H9 (cell line): Measurements from ENCODE around the gene CHTF8. TPM values are rescaled to one million over a fixed set of nuclear protein-coding genes. Genes with fewer than 3 reads are reported as not detected.

Source experiments
- DNase-seq: peaks from one replicate; pipeline ENCODE4 v3.0.0-alpha.2; 2017
- H2AFZ ChIP-seq: one replicate; pipeline ENCODE4 v1.6.1; 2013; ENCODE audit warnings: mild to moderate bottlenecking, low read length, control low read depth, moderate library complexity
- H2AK5ac ChIP-seq: 2 replicates; pipeline ENCODE4 v1.6.1; 2013; ENCODE audit warnings: low read length, control low read depth, mixed read lengths; ENCODE audit not compliant: insufficient read length
- H2BK120ac ChIP-seq: one replicate; pipeline ENCODE4 v1.6.1; 2013; ENCODE audit warnings: low read depth, mild to moderate bottlenecking, low read length, control low read depth, inconsistent platforms; ENCODE audit not compliant: poor library complexity, severe bottlenecking
- H2BK12ac ChIP-seq: 2 replicates; pipeline ENCODE4 v1.6.1; 2013; ENCODE audit warnings: low read length, control low read depth, mixed read lengths, low read depth; ENCODE audit not compliant: insufficient read length
- H2BK15ac ChIP-seq: 2 replicates; pipeline ENCODE4 v1.6.1; 2013; ENCODE audit warnings: low read depth, low read length, control low read depth
- H2BK20ac ChIP-seq: one replicate; pipeline ENCODE4 v1.6.1; 2013; ENCODE audit warnings: low read depth, mild to moderate bottlenecking, low read length, control low read depth, inconsistent platforms; ENCODE audit not compliant: poor library complexity, severe bottlenecking
- H2BK5ac ChIP-seq: 2 replicates; pipeline ENCODE4 v1.6.1; 2013; ENCODE audit warnings: low read length, control low read depth, mixed read lengths; ENCODE audit not compliant: insufficient read length
- H3K14ac ChIP-seq: 2 replicates; pipeline ENCODE4 v1.6.1; 2013; ENCODE audit warnings: low read length, control low read depth; ENCODE audit not compliant: insufficient read depth
- H3K18ac ChIP-seq: 2 replicates; pipeline ENCODE4 v1.6.1; 2013; ENCODE audit warnings: low read depth, mild to moderate bottlenecking, mixed read lengths, low read length, control low read depth; ENCODE audit not compliant: insufficient read length
- H3K23ac ChIP-seq: 2 replicates; pipeline ENCODE4 v1.6.1; 2013; ENCODE audit warnings: low read length, control low read depth, mixed read lengths, low read depth; ENCODE audit not compliant: insufficient read length
- H3K23me2 ChIP-seq: 2 replicates; pipeline ENCODE4 v1.6.1; 2013; ENCODE audit warnings: low read depth, mild to moderate bottlenecking, mixed read lengths, low read length, control low read depth; ENCODE audit not compliant: insufficient read length, poor library complexity, severe bottlenecking
- H3K27ac ChIP-seq: 2 replicates; pipeline ENCODE4 v1.5.1; 2013; ENCODE audit warnings: low read length, control low read depth, mixed read lengths, low read depth; ENCODE audit not compliant: insufficient read length
- H3K27me3 ChIP-seq: 2 replicates; pipeline ENCODE4 v1.6.1; 2013; ENCODE audit warnings: low read length, control low read depth, inconsistent platforms; ENCODE audit not compliant: insufficient read depth
- H3K4ac ChIP-seq: 2 replicates; pipeline ENCODE4 v1.6.1; 2013; ENCODE audit warnings: low read depth, mild to moderate bottlenecking, control low read depth, inconsistent platforms, low read length, moderate library complexity
- H3K4me1 ChIP-seq: 2 replicates; pipeline ENCODE4 v1.6.1; 2013; ENCODE audit warnings: low read length, control low read depth, inconsistent platforms; ENCODE audit not compliant: insufficient read depth
- H3K4me2 ChIP-seq: 2 replicates; pipeline ENCODE4 v1.6.1; 2013; ENCODE audit warnings: low read length, control low read depth, mixed read lengths; ENCODE audit not compliant: insufficient read length, insufficient read depth
- H3K56ac ChIP-seq: 2 replicates; pipeline ENCODE4 v1.6.1; 2013; ENCODE audit warnings: low read depth, mild to moderate bottlenecking, mixed read lengths, low read length, control low read depth; ENCODE audit not compliant: insufficient read length
- H3K79me1 ChIP-seq: 2 replicates; pipeline ENCODE4 v1.6.1; 2013; ENCODE audit warnings: low read depth, mild to moderate bottlenecking, moderate library complexity, low read length, control low read depth, inconsistent platforms; ENCODE audit not compliant: insufficient read depth, poor library complexity, severe bottlenecking
- H3K79me2 ChIP-seq: 2 replicates; pipeline ENCODE4 v1.6.1; 2013; ENCODE audit warnings: low read length, control low read depth, inconsistent platforms; ENCODE audit not compliant: insufficient read depth
- H3K9ac ChIP-seq: 2 replicates; pipeline ENCODE4 v1.6.1; 2013; ENCODE audit warnings: low read length, control low read depth, mixed read lengths; ENCODE audit not compliant: insufficient read length; ENCODE audit errors: extremely low read depth
- H3K9me3 ChIP-seq: one replicate; pipeline ENCODE4 v1.6.1; 2013; ENCODE audit warnings: low read depth, low read length, inconsistent platforms; ENCODE audit not compliant: control insufficient read depth
- H3T11ph ChIP-seq: one replicate; pipeline ENCODE4 v1.6.1; 2013; ENCODE audit warnings: mild to moderate bottlenecking, low read length, control low read depth, inconsistent platforms
- H4K20me1 ChIP-seq: one replicate; pipeline ENCODE4 v1.6.1; 2013; ENCODE audit not compliant: control insufficient read depth, insufficient read length, insufficient read depth
- H4K5ac ChIP-seq: 2 replicates; pipeline ENCODE4 v1.6.1; 2013; ENCODE audit warnings: low read depth, mild to moderate bottlenecking, mixed read lengths, low read length, control low read depth; ENCODE audit not compliant: insufficient read length
- H4K8ac ChIP-seq: replicated peaks from 2 replicates; pipeline ENCODE4 v1.6.1; 2013; ENCODE audit warnings: low read length, control low read depth, mixed read lengths, low read depth; ENCODE audit not compliant: insufficient read length
- H4K91ac ChIP-seq: 2 replicates; pipeline ENCODE4 v1.6.1; 2013; ENCODE audit warnings: low read depth, mild to moderate bottlenecking, moderate library complexity, mixed read lengths, low read length, control low read depth; ENCODE audit not compliant: insufficient read length
- H3K27ac Mint-ChIP-seq, 3 experiments: 2 replicates in 2 of 3; 3 replicates in 1 of 3; pipeline ENCODE4 v1.8.0; 2020 to 2021; ENCODE audit warnings: mixed read lengths in 3 of 3, mild to moderate bottlenecking in 1 of 3, moderate library complexity in 1 of 3
- H3K27me3 Mint-ChIP-seq: 2 replicates; pipeline ENCODE4 v1.8.0; 2021; ENCODE audit warnings: low read depth, mild to moderate bottlenecking, moderate library complexity, mixed read lengths
- H3K36me3 Mint-ChIP-seq, 3 experiments: 2 replicates in 2 of 3; 3 replicates in 1 of 3; pipeline ENCODE4 v1.8.0; 2020 to 2021; ENCODE audit warnings: low read depth in 3 of 3, mixed read lengths in 3 of 3; ENCODE audit not compliant: insufficient read depth in 1 of 3
- H3K4me1 Mint-ChIP-seq, 2 experiments: 2 replicates each; pipeline ENCODE4 v1.8.0; 2020; ENCODE audit warnings: mixed read lengths in 2 of 2
- H3K4me3 Mint-ChIP-seq, 2 experiments: 2 replicates in 1 of 2; 3 replicates in 1 of 2; pipeline ENCODE4 v1.8.0; 2020 to 2021; ENCODE audit warnings: mild to moderate bottlenecking in 2 of 2, mixed read lengths in 2 of 2, moderate library complexity in 1 of 2
- H3K9me3 Mint-ChIP-seq, 2 experiments: 2 replicates in 1 of 2; 3 replicates in 1 of 2; pipeline ENCODE4 v1.8.0; 2020; ENCODE audit warnings: mild to moderate bottlenecking in 2 of 2, mixed read lengths in 2 of 2, moderate library complexity in 1 of 2
- WGBS: extraction: QIAGEN DNeasy Blood & Tissue Kit; methylation state at CpG from one replicate; pipeline ENCODE4 v1.1.7; 2013; ENCODE audit warnings: missing lambda C conversion rate, low lambda C conversion rate, mixed read lengths; ENCODE audit not compliant: insufficient read length; ENCODE audit errors: extremely low coverage; 5-methylcytosine and 5-hydroxymethylcytosine counted together
- total RNA-seq: library from RNA; stranded (reverse); gene quantifications from 2 replicates; pipeline ENCODE4 v1.2.1, GENCODE V29; 2021
- TF ChIP-seq, protein P1 (sequence below): fragments of 200-600 bp; sonication (generic); conservative IDR thresholded peaks from 3 replicates; pipeline ENCODE4 v1.8.0; 2021; ENCODE audit warnings: antibody characterized with exemption, mild to moderate bottlenecking

The CHTF8 gene
- total RNA-seq, 1 experiment from 2014 or later: 168 TPM

DNA sequence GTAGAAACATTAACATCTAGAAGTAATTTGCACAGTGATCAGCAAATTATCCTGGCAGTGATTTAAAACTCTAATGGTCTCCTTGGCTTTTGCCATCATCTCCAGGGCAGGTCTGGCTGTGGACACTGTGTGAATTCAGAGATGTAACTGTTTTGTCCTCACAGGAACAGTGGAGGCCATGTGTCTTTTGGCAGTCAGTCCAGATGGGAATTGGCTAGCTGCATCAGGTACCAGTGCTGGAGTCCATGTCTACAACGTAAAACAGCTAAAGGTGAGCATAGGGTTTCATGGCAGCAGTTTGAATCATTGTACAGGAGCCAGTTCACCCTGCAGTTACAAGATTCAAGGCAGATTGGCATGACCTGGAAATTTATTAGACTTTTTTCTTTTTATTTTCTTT lies 27.8 kb upstream of the CHTF8 start:
- Mint-ChIP-seq H3K36me3 (peaks cover 48 to 83% (median 76%) of the 10 kb centered on the region in 3 experiments), H3K4me1 (no peaks in the 10 kb centered on the region), H3K27me3 (no peaks in the 10 kb centered on the region), H3K9me3 (no peaks in the 10 kb centered on the region), H3K4me3 (no peak overlapping the region), H3K27ac (no peak overlapping the region)
- Histone ChIP-seq H2BK20ac (no peak overlapping the region), H2BK12ac (no peak overlapping the region), H3K56ac (no peak overlapping the region), H3K4me2 (no peak overlapping the region), H3K9ac (no peak overlapping the region), H3T11ph (no peak overlapping the region), H3K23me2 (no peaks in the 10 kb centered on the region), H4K5ac (no peak overlapping the region), H3K18ac (no peak overlapping the region), H2BK5ac (no peak overlapping the region), H3K4me1 (no peaks in the 10 kb centered on the region), H3K4ac (no peak overlapping the region), H3K79me2 (no peaks in the 10 kb centered on the region), H3K79me1 (no peaks in the 10 kb centered on the region), H3K14ac (no peak overlapping the region), H2AK5ac (no peak overlapping the region), H3K23ac (no peak overlapping the region), H2BK15ac (no peak overlapping the region), H2AFZ (no peak overlapping the region), H3K27me3 (no peaks in the 10 kb centered on the region), H3K27ac (no peak overlapping the region), H2BK120ac (no peak overlapping the region), H4K8ac (no peak overlapping the region), H3K9me3 (no peaks in the 10 kb centered on the region), H4K20me1 (no peaks in the 10 kb centered on the region), H4K91ac (no peak overlapping the region)
- no CpG with 5 or more reads among the region's 1 CpG for WGBS
- TF ChIP-seq, protein P1, sequence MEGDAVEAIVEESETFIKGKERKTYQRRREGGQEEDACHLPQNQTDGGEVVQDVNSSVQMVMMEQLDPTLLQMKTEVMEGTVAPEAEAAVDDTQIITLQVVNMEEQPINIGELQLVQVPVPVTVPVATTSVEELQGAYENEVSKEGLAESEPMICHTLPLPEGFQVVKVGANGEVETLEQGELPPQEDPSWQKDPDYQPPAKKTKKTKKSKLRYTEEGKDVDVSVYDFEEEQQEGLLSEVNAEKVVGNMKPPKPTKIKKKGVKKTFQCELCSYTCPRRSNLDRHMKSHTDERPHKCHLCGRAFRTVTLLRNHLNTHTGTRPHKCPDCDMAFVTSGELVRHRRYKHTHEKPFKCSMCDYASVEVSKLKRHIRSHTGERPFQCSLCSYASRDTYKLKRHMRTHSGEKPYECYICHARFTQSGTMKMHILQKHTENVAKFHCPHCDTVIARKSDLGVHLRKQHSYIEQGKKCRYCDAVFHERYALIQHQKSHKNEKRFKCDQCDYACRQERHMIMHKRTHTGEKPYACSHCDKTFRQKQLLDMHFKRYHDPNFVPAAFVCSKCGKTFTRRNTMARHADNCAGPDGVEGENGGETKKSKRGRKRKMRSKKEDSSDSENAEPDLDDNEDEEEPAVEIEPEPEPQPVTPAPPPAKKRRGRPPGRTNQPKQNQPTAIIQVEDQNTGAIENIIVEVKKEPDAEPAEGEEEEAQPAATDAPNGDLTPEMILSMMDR: no peak
- DNase-seq: no peak
